Measurements from ENCODE around the gene MPEG1. TPM values are rescaled to one million over a fixed set of nuclear protein-coding genes. Genes with fewer than 3 reads are reported as not detected.
A peak's percentile ranks its signal among the peaks of the same experiment; 100 is the strongest.

MPEG1 gene
- total and polyA plus RNA-seq, 11 donors, result 1.4 to 78.6 (median 6.4) TPM

- Histone ChIP-seq H3K27me3 (no peaks in the 10 kb centered on the region), H3K36me3 (peaks cover 0 to 31% (median 8%) of the 10 kb centered on the region in 9 donors), H3K9me3 (no peaks in the 10 kb centered on the region), H3K4me1 (peaks cover 0 to 53% (median 12%) of the 10 kb centered on the region in 12 donors), H3K27ac (peak overlapping the region in 5 of 12 donors; percentile 5 to 59 (median 35)), H3K4me3 (no peak overlapping the region)
- intact Hi-C loops (cut with DNase I), result no loop called here
- ATAC-seq, result peak; percentile 83 to 95 (median 90)
- no peak for TF ChIP-seq CTCF (IDR thresholded peaks at IDR 0.05)
- TF ChIP-seq POLR2A (IDR thresholded peaks at IDR 0.05), result no peak
- peak; percentile 58 to 82 (median 81) for DNase-seq
- WGBS, 4 donors, result 69 to 84% (median 75%) methylated on average over 5 to 6 of the region's 6 CpGs
Observed at GRCh38 chr11:59187587-59187986, 25.1 kb downstream of the MPEG1 start.

GRCh38 chr11:59187035-59187434 lies 25.7 kb downstream of the MPEG1 start:
- WGBS, 4 donors, result 81 to 88% (median 86%) methylated on average over 3 of the region's 3 CpGs
- ATAC-seq (peak in 1 of 4 donors; percentile 38), DNase-seq (no peak)
- H3K4me3 ChIP-seq, result no peak overlapping the region
- no peaks in the 10 kb centered on the region for H3K27me3 ChIP-seq
- H3K27ac ChIP-seq, result peak overlapping the region in 8 of 12 donors; percentile 5 to 59 (median 38)
- peaks cover 0 to 53% (median 12%) of the 10 kb centered on the region in 12 donors for H3K4me1 ChIP-seq
- no peaks in the 10 kb centered on the region for H3K9me3 ChIP-seq
- TF ChIP-seq POLR2A (IDR thresholded peaks at IDR 0.05) (no peak), CTCF (IDR thresholded peaks at IDR 0.05) (no peak)
- H3K36me3 ChIP-seq, result peaks cover 0 to 31% (median 4%) of the 10 kb centered on the region in 9 donors
- intact Hi-C loops (cut with DNase I), result no loop called here

- peak in 1 of 4 donors; percentile 17 for ATAC-seq
- H3K27me3 ChIP-seq, result no peaks in the 10 kb centered on the region
- H3K27ac ChIP-seq, result peak overlapping the region in 6 of 12 donors; percentile 7 to 59 (median 43)
Observed at GRCh38 chr11:59186130-59186594, 26.6 kb downstream of the MPEG1 start.

More at GRCh38 chr11:59186130-59186594, 26.6 kb downstream of the MPEG1 start:
- H3K9me3 ChIP-seq, result no peaks in the 10 kb centered on the region
- no peak for DNase-seq
- WGBS, 4 donors, result 62 to 75% (median 69%) methylated on average over 5 of the region's 5 CpGs
- H3K4me1 ChIP-seq, result peaks cover 0 to 53% (median 12%) of the 10 kb centered on the region in 12 donors
- intact Hi-C loops (cut with DNase I), result no loop called here
- H3K36me3 ChIP-seq, result peaks cover 0 to 27% (median 5%) of the 10 kb centered on the region in 9 donors
- TF ChIP-seq POLR2A (IDR thresholded peaks at IDR 0.05), result no peak
- TF ChIP-seq CTCF (IDR thresholded peaks at IDR 0.05), result peak; percentile 28 to 56 (median 46)
- no peak overlapping the region for H3K4me3 ChIP-seq
